NB4 (cell line): Measurements from ENCODE around the gene PAEP.

Source experiments
- CTCF ChIP-seq: IDR thresholded peaks from one replicate; pipeline ENCODE4 v1.5.1; 2012; ENCODE audit warnings: low read depth, low read length
- MAX ChIP-seq: IDR thresholded peaks from 2 replicates; pipeline ENCODE4 v1.6.1; 2011; ENCODE audit warnings: low read depth, low read length
- MYC ChIP-seq: IDR thresholded peaks from 2 replicates; pipeline ENCODE4 v1.6.1; 2011; ENCODE audit warnings: low read depth, low read length
- POLR2A ChIP-seq: IDR thresholded peaks from 2 replicates; pipeline ENCODE4 v1.6.1; 2011; ENCODE audit warnings: mild to moderate bottlenecking; ENCODE audit not compliant: insufficient read length; ENCODE audit errors: extremely low read depth

GRCh38 chr9:135551031-135551430 is 10.5 kb upstream of the PAEP start:
- TF ChIP-seq CTCF (no peak), MAX (no peak), POLR2A (no peak), MYC (no peak)
